WERI-Rb-1 (cell line): ENCODE data around the gene ELMOD1.

Experiments used
- DNase-seq: peaks from one replicate; pipeline ENCODE4 v3.0.0-alpha.2; 2020
- H3K27ac ChIP-seq: fragments of 250-450 bp; sonication (Bioruptor Pico); 2 replicates; pipeline ENCODE4 v1.5.1; 2020; ENCODE audit warnings: mild to moderate bottlenecking, moderate library complexity
- H3K27me3 ChIP-seq: fragments of 250-450 bp; sonication (Bioruptor Pico); 2 replicates; pipeline ENCODE4 v1.5.1; 2021; ENCODE audit warnings: mild to moderate bottlenecking, low read depth, moderate library complexity; ENCODE audit not compliant: insufficient read depth, severe bottlenecking
- H3K36me3 ChIP-seq: fragments of 250-450 bp; sonication (Bioruptor Pico); 2 replicates; pipeline ENCODE4 v1.5.1; 2020; ENCODE audit warnings: mild to moderate bottlenecking, moderate library complexity
- H3K4me3 ChIP-seq: 2 replicates; pipeline ENCODE4 v1.5.1; 2011; ENCODE audit warnings: low read depth, mild to moderate bottlenecking, control low read depth, low read length
- H3K9me3 ChIP-seq: fragments of 250-450 bp; sonication (Bioruptor Pico); 2 replicates; pipeline ENCODE4 v1.5.1; 2021; ENCODE audit warnings: mild to moderate bottlenecking, moderate library complexity; ENCODE audit not compliant: severe bottlenecking
- TF ChIP-seq, protein P1 (sequence below): IDR thresholded peaks from 2 replicates; pipeline ENCODE4 v1.5.1; 2011; ENCODE audit warnings: low read depth, mild to moderate bottlenecking, control low read depth, inconsistent platforms, low read length

ELMOD1 gene

DNA sequence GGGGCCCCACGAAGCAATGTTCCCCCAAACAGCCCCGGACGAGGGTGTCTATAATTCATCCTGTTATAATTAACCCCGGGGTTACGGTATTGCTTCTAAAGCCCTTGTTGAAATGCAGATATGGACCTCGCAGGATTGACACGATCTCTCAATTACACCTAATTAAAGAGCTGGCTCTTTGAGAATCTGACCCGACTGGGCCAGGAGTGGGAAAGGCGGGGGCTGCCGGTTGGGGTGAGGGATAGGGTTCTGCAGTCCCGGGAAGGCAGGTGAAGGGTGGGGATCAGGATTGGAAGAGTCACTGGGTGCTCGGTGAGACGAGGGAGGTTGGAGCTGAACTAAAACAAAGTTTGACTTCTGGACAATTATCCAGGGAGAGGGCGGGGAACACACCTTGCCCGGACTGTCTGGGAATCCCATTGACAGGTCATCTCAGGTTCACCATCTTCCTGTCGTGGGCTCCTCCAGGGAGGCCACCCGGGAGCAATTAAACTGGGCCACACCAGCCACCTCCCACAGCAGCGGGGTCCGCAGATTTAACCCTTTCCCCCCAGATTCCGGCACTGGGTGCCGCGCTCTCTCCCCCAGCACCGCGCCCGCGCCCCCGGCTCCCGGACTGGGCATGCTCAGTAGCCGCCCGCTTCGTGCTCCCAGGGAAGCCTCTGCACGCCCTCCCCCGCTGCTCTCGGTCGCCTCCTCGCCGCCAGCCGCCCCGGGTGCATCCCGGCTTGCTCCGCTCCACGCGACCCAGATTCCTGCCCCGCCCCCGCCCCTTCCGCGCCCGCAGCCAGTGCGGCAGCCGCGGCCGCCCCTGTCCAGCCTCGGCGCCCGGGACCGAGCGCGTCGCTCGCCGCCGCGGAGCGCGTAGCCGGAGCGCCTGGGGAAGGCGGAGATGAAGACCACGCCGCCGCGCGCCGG lies at the start of gene ELMOD1:
TSS of gene ELMOD1 (plus strand) at position 688 of the 918 bp plus-strand sequence. CDS start 27,043 bp downstream, outside the sequence.
- Histone ChIP-seq H3K4me3 (peak within 1 kb of the TSS; percentile 92), H3K36me3 (no peaks in the 10 kb centered on the region), H3K9me3 (no peaks in the 10 kb centered on the region), H3K27ac (no peak within 1 kb of the TSS), H3K27me3 (peaks cover 8% of the 10 kb centered on the region)
- TF ChIP-seq, protein P1, sequence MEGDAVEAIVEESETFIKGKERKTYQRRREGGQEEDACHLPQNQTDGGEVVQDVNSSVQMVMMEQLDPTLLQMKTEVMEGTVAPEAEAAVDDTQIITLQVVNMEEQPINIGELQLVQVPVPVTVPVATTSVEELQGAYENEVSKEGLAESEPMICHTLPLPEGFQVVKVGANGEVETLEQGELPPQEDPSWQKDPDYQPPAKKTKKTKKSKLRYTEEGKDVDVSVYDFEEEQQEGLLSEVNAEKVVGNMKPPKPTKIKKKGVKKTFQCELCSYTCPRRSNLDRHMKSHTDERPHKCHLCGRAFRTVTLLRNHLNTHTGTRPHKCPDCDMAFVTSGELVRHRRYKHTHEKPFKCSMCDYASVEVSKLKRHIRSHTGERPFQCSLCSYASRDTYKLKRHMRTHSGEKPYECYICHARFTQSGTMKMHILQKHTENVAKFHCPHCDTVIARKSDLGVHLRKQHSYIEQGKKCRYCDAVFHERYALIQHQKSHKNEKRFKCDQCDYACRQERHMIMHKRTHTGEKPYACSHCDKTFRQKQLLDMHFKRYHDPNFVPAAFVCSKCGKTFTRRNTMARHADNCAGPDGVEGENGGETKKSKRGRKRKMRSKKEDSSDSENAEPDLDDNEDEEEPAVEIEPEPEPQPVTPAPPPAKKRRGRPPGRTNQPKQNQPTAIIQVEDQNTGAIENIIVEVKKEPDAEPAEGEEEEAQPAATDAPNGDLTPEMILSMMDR: peak; percentile 50
- peak; percentile 85 for DNase-seq

DNA sequence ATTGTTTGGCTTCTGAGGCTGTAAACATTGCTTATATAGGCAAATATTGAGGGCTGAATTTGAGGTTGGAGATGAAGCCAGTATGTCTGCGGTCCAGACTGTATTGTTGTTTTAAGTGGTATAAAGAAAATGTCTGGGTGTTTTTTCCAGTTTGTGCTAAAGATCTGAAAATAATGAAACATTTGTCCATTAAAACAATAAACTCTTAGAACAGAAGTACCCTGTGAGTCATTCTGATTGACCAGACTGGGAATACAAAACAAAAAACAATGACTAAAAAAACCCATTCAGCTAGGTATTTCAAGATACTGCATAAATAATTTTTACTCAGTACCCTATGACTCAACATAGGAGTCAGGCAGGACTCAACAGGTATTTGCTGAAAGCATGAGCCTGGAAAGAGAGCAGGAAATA lies 45.8 kb upstream of the ELMOD1 start:
- no peak for DNase-seq
- Histone ChIP-seq H3K27me3 (no peaks in the 10 kb centered on the region), H3K9me3 (no peaks in the 10 kb centered on the region), H3K4me3 (no peak overlapping the region), H3K36me3 (no peaks in the 10 kb centered on the region), H3K27ac (no peak overlapping the region)
- TF ChIP-seq, protein P1: no peak

DNA sequence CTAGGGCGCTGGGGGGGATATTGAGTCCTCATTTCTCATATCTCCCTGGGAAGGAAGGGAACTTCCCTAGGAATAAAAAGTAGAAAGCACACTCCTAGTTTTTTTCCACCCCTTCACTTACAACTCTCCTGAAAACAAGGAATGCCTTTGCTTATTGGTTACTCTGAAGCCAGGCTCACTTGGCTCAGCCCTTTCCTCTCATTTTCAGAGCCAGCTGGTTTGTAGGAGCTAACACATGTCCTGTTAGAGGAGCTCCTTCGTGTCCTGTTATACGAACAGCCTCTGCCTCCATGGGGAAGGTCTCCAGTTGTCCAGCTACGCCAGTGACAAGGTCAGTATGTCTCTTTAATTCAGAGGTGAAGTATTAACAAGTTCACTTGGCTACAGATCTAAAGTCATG lies 43.0 kb upstream of the ELMOD1 start:
- DNase-seq: no peak
- Histone ChIP-seq H3K9me3 (no peaks in the 10 kb centered on the region), H3K36me3 (peaks cover 5% of the 10 kb centered on the region), H3K27ac (no peak overlapping the region), H3K27me3 (no peaks in the 10 kb centered on the region), H3K4me3 (no peak overlapping the region)
- TF ChIP-seq, protein P1: no peak

DNA sequence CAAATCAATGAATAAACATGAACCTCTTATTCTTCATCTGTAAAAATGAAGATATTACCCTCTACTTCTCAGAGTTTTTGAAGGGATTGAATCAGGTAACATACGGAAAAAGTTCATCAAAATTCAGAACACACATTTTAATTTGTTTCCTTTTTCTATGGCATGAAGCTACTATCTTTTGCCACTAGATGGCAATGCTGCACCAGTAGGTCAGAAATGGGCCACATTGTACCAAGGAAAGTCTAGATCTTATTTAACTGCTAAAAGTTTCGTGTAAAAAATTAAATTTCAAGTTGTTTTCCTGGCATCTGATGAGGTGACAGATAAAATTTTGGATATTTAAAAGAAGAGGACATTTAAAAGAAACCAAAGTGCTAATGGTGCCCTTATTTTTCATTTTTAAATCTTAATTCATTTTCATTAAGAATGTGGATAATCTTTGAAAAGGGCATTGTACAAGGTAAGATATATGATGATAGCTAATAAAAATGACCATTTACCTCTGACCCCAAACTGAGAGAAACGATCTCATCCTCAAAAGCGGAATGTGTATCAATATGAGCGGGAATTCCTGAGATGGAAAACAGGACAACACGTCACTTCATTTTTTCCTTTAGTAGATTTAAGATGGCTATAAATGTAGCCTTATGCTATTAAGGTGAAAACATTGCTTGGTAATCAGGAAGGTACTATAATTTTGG lies 41.5 kb upstream of the ELMOD1 start:
- Histone ChIP-seq H3K36me3 (peaks cover 8% of the 10 kb centered on the region), H3K4me3 (no peak overlapping the region), H3K27me3 (no peaks in the 10 kb centered on the region), H3K27ac (no peak overlapping the region), H3K9me3 (no peaks in the 10 kb centered on the region)
- no peak for DNase-seq
- TF ChIP-seq, protein P1: peak; percentile 37

DNA sequence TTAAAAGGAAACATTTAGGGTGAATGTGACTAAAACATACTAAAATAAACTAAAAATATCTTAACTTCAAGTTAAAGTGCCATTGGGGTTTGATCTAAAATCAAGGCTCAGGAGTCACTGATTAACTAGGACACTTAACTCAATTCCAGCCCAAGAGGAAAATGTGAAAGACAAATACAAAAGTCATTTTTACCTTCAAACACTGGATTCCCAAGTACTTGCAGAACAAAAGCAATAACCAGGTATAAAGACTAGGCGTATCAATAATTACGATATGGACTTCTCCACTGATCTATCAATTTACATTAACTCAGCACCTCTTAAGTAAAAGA lies 41.0 kb upstream of the ELMOD1 start:
- Histone ChIP-seq H3K9me3 (no peaks in the 10 kb centered on the region), H3K27me3 (no peaks in the 10 kb centered on the region), H3K27ac (no peak overlapping the region), H3K4me3 (no peak overlapping the region), H3K36me3 (peaks cover 8% of the 10 kb centered on the region)
- TF ChIP-seq, protein P1: no peak
- no peak for DNase-seq
